GM23338 (cell line): ENCODE measurements around the gene FANCC. TPM values are rescaled to one million over a fixed set of nuclear protein-coding genes. Genes with fewer than 3 reads are reported as not detected.

Experiments
- ATAC-seq: fragments of 200-7000 bp; cut with Tn5 transposase; 3 replicates; pipeline ENCODE4 v1.9.1; 2020
- DNase-seq: peaks from one replicate; pipeline ENCODE4 v3.0.0-alpha.2; 2015; ENCODE audit warnings: low spot score
- H2AFZ ChIP-seq: fragments of 200-600 bp; sonication (generic); 2 replicates; pipeline ENCODE4 v1.8.0; 2016; ENCODE audit warnings: antibody characterized with exemption, mild to moderate bottlenecking, moderate library complexity
- H3F3A ChIP-seq: fragments of 200-600 bp; sonication (generic); replicated peaks from 2 replicates; pipeline ENCODE4 v1.8.0; 2017; ENCODE audit warnings: antibody characterized with exemption, mixed run types, low read depth
- H3K27ac ChIP-seq: fragments of 200-600 bp; sonication (generic); 2 replicates; pipeline ENCODE4 v1.6.1; 2016; ENCODE audit warnings: low read depth
- H3K27me3 ChIP-seq: fragments of 200-600 bp; sonication (generic); 2 replicates; pipeline ENCODE4 v1.8.0; 2016; ENCODE audit warnings: mild to moderate bottlenecking, mixed run types, moderate library complexity; ENCODE audit not compliant: insufficient read depth
- H3K36me3 ChIP-seq: fragments of 200-600 bp; sonication (generic); 2 replicates; pipeline ENCODE4 v1.8.0; 2016; ENCODE audit warnings: mild to moderate bottlenecking; ENCODE audit not compliant: insufficient read depth
- H3K4me1 ChIP-seq: fragments of 200-600 bp; sonication (generic); 2 replicates; pipeline ENCODE4 v1.8.0; 2016; ENCODE audit warnings: mild to moderate bottlenecking, moderate library complexity; ENCODE audit not compliant: insufficient read depth
- H3K4me2 ChIP-seq: fragments of 200-600 bp; sonication (generic); 2 replicates; pipeline ENCODE4 v1.7.1; 2017; ENCODE audit warnings: mixed run types
- H3K4me3 ChIP-seq: fragments of 200-600 bp; sonication (generic); 2 replicates; pipeline ENCODE4 v1.6.1; 2016; ENCODE audit warnings: mixed run types
- H3K79me2 ChIP-seq: fragments of 200-600 bp; sonication (generic); replicated peaks from 2 replicates; pipeline ENCODE4 v1.8.0; 2017; ENCODE audit warnings: mild to moderate bottlenecking; ENCODE audit not compliant: insufficient read depth
- H3K9me2 ChIP-seq: fragments of 200-600 bp; sonication (generic); 2 replicates; pipeline ENCODE4 v1.8.0; 2017; ENCODE audit not compliant: insufficient read depth
- H4K20me1 ChIP-seq: fragments of 200-600 bp; sonication (generic); replicated peaks from 2 replicates; pipeline ENCODE4 v1.8.0; 2017; ENCODE audit warnings: mild to moderate bottlenecking; ENCODE audit not compliant: insufficient read depth
- H3K27ac Mint-ChIP-seq: 2 replicates; pipeline ENCODE4 v1.8.0; 2020; ENCODE audit warnings: inconsistent platforms, mild to moderate bottlenecking, moderate library complexity, mixed read lengths
- H3K27me3 Mint-ChIP-seq: 3 replicates; pipeline ENCODE4 v1.8.0; 2022; ENCODE audit warnings: low read depth, mild to moderate bottlenecking, moderate library complexity, mixed read lengths, inconsistent platforms; ENCODE audit not compliant: insufficient read depth, poor library complexity
- H3K36me3 Mint-ChIP-seq: 3 replicates; pipeline ENCODE4 v1.8.0; 2021; ENCODE audit warnings: low read depth, mild to moderate bottlenecking, inconsistent platforms, moderate library complexity, mixed read lengths
- H3K4me1 Mint-ChIP-seq: 3 replicates; pipeline ENCODE4 v1.8.0; 2020; ENCODE audit warnings: mild to moderate bottlenecking, inconsistent platforms, mixed read lengths
- H3K4me3 Mint-ChIP-seq: 3 replicates; pipeline ENCODE4 v1.8.0; 2021; ENCODE audit warnings: moderate library complexity, mild to moderate bottlenecking, inconsistent platforms, mixed read lengths
- H3K9me3 Mint-ChIP-seq: 3 replicates; pipeline ENCODE4 v1.8.0; 2020; ENCODE audit warnings: moderate library complexity, mild to moderate bottlenecking, inconsistent platforms, mixed read lengths
- CREB1 ChIP-seq: fragments of 250-450 bp; sonication (Bioruptor Pico); IDR thresholded peaks from 2 replicates; pipeline ENCODE4 v1.5.0; 2020; ENCODE audit warnings: low read depth, mild to moderate bottlenecking, moderate library complexity
- CTCF ChIP-seq, 2 experiments: fragments of 200-600 bp in 1 of 2; sonication (generic) in 1 of 2; conservative IDR thresholded peaks; 2 replicates each; pipeline versions ENCODE4 v1.5.1 to v1.6.1; 2016 to 2017; ENCODE audit warnings: antibody characterized with exemption in 2 of 2, low read depth in 2 of 2, mild to moderate bottlenecking in 2 of 2, moderate library complexity in 1 of 2
- EZH2 ChIP-seq: fragments of 200-600 bp; sonication (generic); IDR thresholded peaks from one replicate; pipeline ENCODE4 v1.8.0; 2017; ENCODE audit warnings: antibody characterized with exemption, mild to moderate bottlenecking, low read depth; ENCODE audit not compliant: unreplicated experiment
- POLR2AphosphoS5 ChIP-seq: IDR thresholded peaks from 2 replicates; pipeline ENCODE4 v1.6.1; 2016; ENCODE audit warnings: antibody characterized with exemption, low read depth
- REST ChIP-seq: IDR thresholded peaks from one replicate; pipeline ENCODE4 v1.6.1; 2018; ENCODE audit warnings: antibody characterized with exemption; ENCODE audit not compliant: unreplicated experiment
- STAT1 ChIP-seq: IDR thresholded peaks from one replicate; pipeline ENCODE4 v1.6.1; 2016; ENCODE audit warnings: antibody characterized with exemption; ENCODE audit not compliant: unreplicated experiment
- ZNF114 ChIP-seq: fragments of 250-450 bp; sonication (Bioruptor Pico); IDR thresholded peaks from 2 replicates; pipeline ENCODE4 v1.5.0; 2020; ENCODE audit warnings: mild to moderate bottlenecking, moderate library complexity
- ZNF462 ChIP-seq: fragments of 250-450 bp; sonication (Bioruptor Pico); IDR thresholded peaks from 2 replicates; pipeline ENCODE4 v1.5.0; 2020; ENCODE audit warnings: mild to moderate bottlenecking, moderate library complexity
- polyA plus RNA-seq: library from polyadenylated mRNA; unstranded; fragments of >200 nt; fragmentation: Nextera tagmentation; extraction: Ambion mirVana; gene quantifications from 2 replicates; pipeline ENCODE4 v1.2.1, GENCODE V29; 2016
- total RNA-seq: library from RNA; depleted of rRNA; stranded (reverse); fragments of >200 nt; shearing (Covaris generic); gene quantifications from 2 replicates; pipeline ENCODE4 v1.2.3, GENCODE V29; 2014
- TF ChIP-seq, protein P1 (sequence below): IDR thresholded peaks from 2 replicates; pipeline ENCODE4 v1.6.1; 2016; ENCODE audit warnings: antibody characterized with exemption

The FANCC gene
- total and polyA plus RNA-seq, 2 experiments from 2014 or later: 7.8 to 18.1 TPM

DNA sequence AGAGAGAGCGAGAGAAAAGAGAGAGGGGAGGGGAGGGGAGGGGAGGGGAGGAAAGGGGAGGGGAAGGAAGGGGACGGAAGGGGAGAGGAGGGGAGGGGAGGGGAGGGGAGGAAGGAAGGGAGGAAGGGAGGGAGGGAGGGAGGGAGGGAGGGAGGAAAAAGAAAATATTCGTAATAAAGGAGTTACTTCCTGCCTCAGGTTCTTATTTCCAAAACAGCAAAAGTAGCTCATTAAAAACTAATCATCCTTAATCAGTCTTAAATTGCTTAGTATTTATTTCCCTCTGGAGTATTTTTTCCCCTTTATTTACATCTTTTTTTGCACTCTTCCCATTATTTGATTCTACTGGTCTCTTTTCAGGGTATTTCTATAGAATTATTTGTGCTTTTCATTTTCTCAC lies 162.3 kb downstream of the FANCC start:
- Mint-ChIP-seq H3K27me3 (peaks cover 2% of the 10 kb centered on the region), H3K9me3 (no peaks in the 10 kb centered on the region; the same call in 2 of the 3 replicates), H3K27ac (no peak overlapping the region), H3K4me3 (no peak overlapping the region), H3K4me1 (no peaks in the 10 kb centered on the region; the same call in 2 of the 3 replicates), H3K36me3 (0 out of 3 replicates have a peak, but pooled peaks cover under 1% of the 10 kb centered on the region)
- Histone ChIP-seq H3K27ac (no peak overlapping the region), H3K36me3 (no peaks in the 10 kb centered on the region), H3K9me2 (no peaks in the 10 kb centered on the region), H3K27me3 (no peaks in the 10 kb centered on the region), H3K4me3 (no peak overlapping the region), H2AFZ (no peak overlapping the region), H3K4me2 (no peak overlapping the region), H4K20me1 (no peaks in the 10 kb centered on the region), H3K79me2 (no peaks in the 10 kb centered on the region), H3F3A (no peaks in the 10 kb centered on the region), H3K4me1 (no peaks in the 10 kb centered on the region)
- no peak for TF ChIP-seq REST
- TF ChIP-seq, protein P1, sequence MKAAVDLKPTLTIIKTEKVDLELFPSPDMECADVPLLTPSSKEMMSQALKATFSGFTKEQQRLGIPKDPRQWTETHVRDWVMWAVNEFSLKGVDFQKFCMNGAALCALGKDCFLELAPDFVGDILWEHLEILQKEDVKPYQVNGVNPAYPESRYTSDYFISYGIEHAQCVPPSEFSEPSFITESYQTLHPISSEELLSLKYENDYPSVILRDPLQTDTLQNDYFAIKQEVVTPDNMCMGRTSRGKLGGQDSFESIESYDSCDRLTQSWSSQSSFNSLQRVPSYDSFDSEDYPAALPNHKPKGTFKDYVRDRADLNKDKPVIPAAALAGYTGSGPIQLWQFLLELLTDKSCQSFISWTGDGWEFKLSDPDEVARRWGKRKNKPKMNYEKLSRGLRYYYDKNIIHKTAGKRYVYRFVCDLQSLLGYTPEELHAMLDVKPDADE: no peak
- no peak for TF ChIP-seq ZNF114 (CRISPR knock-in tag)
- no peak for TF ChIP-seq POLR2AphosphoS5
- TF ChIP-seq ZNF462 (CRISPR knock-in tag): no peak
- no peak for TF ChIP-seq STAT1
- no peak for TF ChIP-seq EZH2
- no peak for TF ChIP-seq CTCF (conservative IDR thresholded peaks at IDR 0.05; ENCODE audit: low read depth in 2 of 2)
- no peak for TF ChIP-seq CREB1 (CRISPR knock-in tag)
- DNase-seq (no peak), ATAC-seq (no peak)
